MM.1S (cell line): ENCODE measurements around the gene PACRG.

ENCODE experiments used
- CTCF ChIP-seq: fragments of 300-600 bp; sonication (generic); IDR thresholded peaks from 2 replicates; pipeline ENCODE4 v1.5.1; 2016; ENCODE audit warnings: antibody characterized with exemption, low read length, mixed read lengths
- EZH2 ChIP-seq: fragments of 300-600 bp; sonication (generic); optimal IDR thresholded peaks from 2 replicates; pipeline ENCODE3; 2017; ENCODE audit warnings: low read depth, mild to moderate bottlenecking, antibody characterized with exemption, low read length, mixed read lengths

GRCh38 chr6:162941128-162941527 is 213.4 kb downstream of the PACRG start:
- TF ChIP-seq CTCF (no peak), EZH2 (no peak)
